DND-41 (cell line): Measurements from ENCODE around the gene EDDM3A.
"Not testable (repeated sequence)": the region's sequence is repeated elsewhere in the genome, so short reads cannot be mapped to it uniquely, and the experiment has no call there.

Experiments
- ATAC-seq: fragments of 200-7000 bp; cut with Tn5 transposase; 3 replicates; pipeline ENCODE4 v1.9.1; 2021; ENCODE audit warnings: low read depth; ENCODE audit not compliant: insufficient read depth
- DNase-seq: peaks from one replicate; pipeline ENCODE4 v3.0.0-alpha.2; 2020
- H2AFZ ChIP-seq: 2 replicates; pipeline ENCODE4 v1.6.0; 2012; ENCODE audit warnings: low read depth, low read length
- H3K27ac ChIP-seq: 2 replicates; pipeline ENCODE4 v1.5.1; 2012; ENCODE audit warnings: low read length, inconsistent platforms
- H3K27me3 ChIP-seq: fragments of 200-600 bp; sonication (generic); 2 replicates; pipeline ENCODE4 v1.6.0; 2012; ENCODE audit warnings: low read length, mild to moderate bottlenecking, inconsistent platforms; ENCODE audit not compliant: insufficient read depth, poor library complexity
- H3K36me3 ChIP-seq: 2 replicates; pipeline ENCODE4 v1.5.1; 2012; ENCODE audit warnings: low read length, inconsistent platforms; ENCODE audit not compliant: insufficient read depth
- H3K4me1 ChIP-seq: 2 replicates; pipeline ENCODE4 v1.5.1; 2012; ENCODE audit warnings: mild to moderate bottlenecking, low read length; ENCODE audit not compliant: insufficient read depth
- H3K4me2 ChIP-seq: 2 replicates; pipeline ENCODE4 v1.6.0; 2012; ENCODE audit warnings: mild to moderate bottlenecking, moderate library complexity, low read length, inconsistent platforms; ENCODE audit not compliant: insufficient read depth
- H3K4me3 ChIP-seq, 2 experiments: fragments of 200-600 bp in 1 of 2; shearing (Covaris generic) in 1 of 2; 2 replicates each; pipeline ENCODE4 v1.5.1; 2012 to 2016; ENCODE audit warnings: inconsistent platforms in 2 of 2, low read length in 2 of 2, mild to moderate bottlenecking in 2 of 2, low read depth in 1 of 2, moderate library complexity in 1 of 2
- H3K79me2 ChIP-seq: 2 replicates; pipeline ENCODE4 v1.6.0; 2012; ENCODE audit warnings: low read length, inconsistent platforms; ENCODE audit not compliant: insufficient read depth
- H3K9ac ChIP-seq: 2 replicates; pipeline ENCODE4 v1.6.0; 2012; ENCODE audit warnings: low read depth, mild to moderate bottlenecking, inconsistent platforms, low read length, moderate library complexity
- H3K9me3 ChIP-seq: 2 replicates; pipeline ENCODE4 v1.5.1; 2012; ENCODE audit warnings: low read length, moderate library complexity, mild to moderate bottlenecking, inconsistent platforms; ENCODE audit not compliant: insufficient read depth, severe bottlenecking
- H4K20me1 ChIP-seq: 2 replicates; pipeline ENCODE4 v1.6.0; 2012; ENCODE audit warnings: low read length; ENCODE audit not compliant: insufficient read depth
- CTCF ChIP-seq: IDR thresholded peaks from 2 replicates; pipeline ENCODE4 v1.5.1; 2012; ENCODE audit warnings: borderline replicate concordance, low read length, moderate library complexity, mild to moderate bottlenecking; ENCODE audit not compliant: poor library complexity, severe bottlenecking; ENCODE audit errors: extremely low read depth
- EZH2 ChIP-seq: IDR thresholded peaks from 3 replicates; pipeline ENCODE4 v1.6.1; 2012; ENCODE audit warnings: borderline replicate concordance, low read depth, mild to moderate bottlenecking, moderate library complexity, low read length, inconsistent platforms; ENCODE audit not compliant: severe bottlenecking

The EDDM3A gene

GRCh38 chr14:20732979-20733635 is 12.6 kb upstream of the EDDM3A start:
- TF ChIP-seq CTCF (no peak), EZH2 (no peak)
- H2AFZ ChIP-seq = no peak overlapping the region

GRCh38 chr14:20733684-20734429 is 11.8 kb upstream of the EDDM3A start:
- Histone ChIP-seq H3K9ac (no peak overlapping the region), H3K36me3 (no peaks in the 10 kb centered on the region), H3K79me2 (no peaks in the 10 kb centered on the region), H2AFZ (no peak overlapping the region), H3K27ac (no peak overlapping the region), H3K4me1 (no peaks in the 10 kb centered on the region), H4K20me1 (no peaks in the 10 kb centered on the region), H3K4me3 (no peak overlapping the region), H3K4me2 (no peak overlapping the region), H3K27me3 (no peaks in the 10 kb centered on the region), H3K9me3 (no peaks in the 10 kb centered on the region)
- TF ChIP-seq EZH2 = no peak
- TF ChIP-seq CTCF = no peak
- ATAC-seq (no peak), DNase-seq (no peak)

More at GRCh38 chr14:20732979-20733635, 12.6 kb upstream of the EDDM3A start:
- Histone ChIP-seq H3K4me2 (no peak overlapping the region), H4K20me1 (no peaks in the 10 kb centered on the region), H3K9ac (no peak overlapping the region), H3K4me3 (no peak overlapping the region), H3K27ac (no peak overlapping the region), H3K9me3 (no peaks in the 10 kb centered on the region), H3K79me2 (no peaks in the 10 kb centered on the region), H3K36me3 (no peaks in the 10 kb centered on the region), H3K4me1 (no peaks in the 10 kb centered on the region), H3K27me3 (no peaks in the 10 kb centered on the region)
- ATAC-seq (no peak), DNase-seq (no peak)

- ATAC-seq (no peak), DNase-seq (no peak)
- Histone ChIP-seq H3K27ac (no peak overlapping the region), H3K9ac (no peak overlapping the region), H4K20me1 (no peaks in the 10 kb centered on the region), H3K4me1 (no peaks in the 10 kb centered on the region), H3K4me2 (no peak overlapping the region), H3K36me3 (no peaks in the 10 kb centered on the region), H3K27me3 (no peaks in the 10 kb centered on the region), H3K79me2 (no peaks in the 10 kb centered on the region), H3K4me3 (no peak overlapping the region), H3K9me3 (no peaks in the 10 kb centered on the region), H2AFZ (no peak overlapping the region)
- TF ChIP-seq EZH2 (no peak), CTCF (no peak)
Measured at GRCh38 chr14:20734430-20734806, 11.3 kb upstream of the EDDM3A start.

- not testable (repeated sequence) for H3K4me1 ChIP-seq, H3K27me3 ChIP-seq, H3K9ac ChIP-seq, DNase-seq, H3K27ac ChIP-seq, H4K20me1 ChIP-seq, H3K4me3 ChIP-seq, ATAC-seq, H2AFZ ChIP-seq, H3K4me2 ChIP-seq, H3K36me3 ChIP-seq, H3K79me2 ChIP-seq, H3K9me3 ChIP-seq
Measured at GRCh38 chr14:20738292-20738691, 7.4 kb upstream of the EDDM3A start.
